DMS114 treated with DMSO at 0.1 percent for 48 hours (cell line): Measurements from ENCODE around the gene CRYBA1.
"Not testable (repeated sequence)": the region's sequence is repeated elsewhere in the genome, so short reads cannot be mapped to it uniquely, and the experiment has no call there.

ENCODE experiments used
- DNase-seq: peaks from one replicate; lab custom pipeline; 2025; ENCODE audit not compliant: unreplicated experiment; lab: John Stamatoyannopoulos, UW

Gene CRYBA1, protein sequence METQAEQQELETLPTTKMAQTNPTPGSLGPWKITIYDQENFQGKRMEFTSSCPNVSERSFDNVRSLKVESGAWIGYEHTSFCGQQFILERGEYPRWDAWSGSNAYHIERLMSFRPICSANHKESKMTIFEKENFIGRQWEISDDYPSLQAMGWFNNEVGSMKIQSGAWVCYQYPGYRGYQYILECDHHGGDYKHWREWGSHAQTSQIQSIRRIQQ

DNA sequence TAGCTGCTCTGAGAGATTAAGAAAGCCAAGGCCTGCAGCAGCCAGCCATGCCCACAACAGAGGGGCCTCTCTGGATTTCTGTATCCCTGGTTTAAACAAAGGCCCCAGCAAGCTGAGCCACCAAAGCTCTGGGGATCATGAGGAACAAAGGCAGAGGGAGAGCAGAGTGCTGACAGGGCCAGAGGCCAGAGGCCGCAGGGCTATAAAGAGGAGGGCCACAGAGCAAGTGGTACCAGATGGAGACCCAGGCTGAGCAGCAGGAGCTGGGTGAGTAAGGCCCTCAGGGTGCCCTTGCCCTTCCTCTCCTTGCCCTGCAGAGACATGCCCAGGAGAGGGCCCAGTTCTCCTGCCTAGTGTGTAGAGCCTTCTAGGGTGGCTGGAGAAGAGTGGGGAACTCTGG, at the start of gene CRYBA1:
TSS of gene CRYBA1 (plus strand) at position 232 of the 400 bp plus-strand sequence. CDS start at position 237, 5 bp downstream.
- no peak for DNase-seq

DNA sequence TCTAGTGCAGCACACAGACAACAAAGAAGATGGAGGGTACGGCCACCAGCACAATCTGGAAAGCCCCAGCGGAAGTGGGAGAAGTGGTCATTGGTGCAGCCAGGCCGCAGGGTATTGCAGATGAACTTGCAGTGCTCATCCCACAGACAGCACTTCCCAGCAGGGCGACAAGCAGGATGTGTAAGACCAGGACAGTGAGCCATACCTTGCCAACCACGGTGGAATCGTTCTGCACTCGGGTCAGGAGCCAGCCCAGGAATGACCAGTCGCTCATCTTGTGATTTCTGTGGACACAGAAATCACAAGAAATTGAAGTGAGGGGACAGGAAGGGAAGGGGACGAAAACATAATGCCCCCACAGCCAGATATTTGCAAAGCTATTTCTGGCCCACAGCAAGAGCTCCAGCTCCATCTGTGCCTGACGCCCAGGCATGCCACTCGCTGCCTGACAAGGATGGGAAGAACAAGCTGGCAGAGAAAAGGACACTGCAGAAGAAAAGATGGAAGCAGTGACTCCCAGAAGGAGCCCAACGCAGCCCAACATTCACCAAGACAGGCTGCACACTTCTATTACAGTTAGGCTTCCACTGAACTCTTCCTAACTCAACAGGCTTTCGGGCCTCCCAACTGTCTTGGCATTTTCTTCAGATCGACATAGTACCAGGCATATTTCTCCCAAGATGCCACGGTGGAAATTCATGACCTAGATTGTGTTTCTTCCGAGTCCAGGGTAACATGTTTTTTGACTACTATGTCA, 49.0 kb upstream of the CRYBA1 start:
- no peak for DNase-seq

DNA sequence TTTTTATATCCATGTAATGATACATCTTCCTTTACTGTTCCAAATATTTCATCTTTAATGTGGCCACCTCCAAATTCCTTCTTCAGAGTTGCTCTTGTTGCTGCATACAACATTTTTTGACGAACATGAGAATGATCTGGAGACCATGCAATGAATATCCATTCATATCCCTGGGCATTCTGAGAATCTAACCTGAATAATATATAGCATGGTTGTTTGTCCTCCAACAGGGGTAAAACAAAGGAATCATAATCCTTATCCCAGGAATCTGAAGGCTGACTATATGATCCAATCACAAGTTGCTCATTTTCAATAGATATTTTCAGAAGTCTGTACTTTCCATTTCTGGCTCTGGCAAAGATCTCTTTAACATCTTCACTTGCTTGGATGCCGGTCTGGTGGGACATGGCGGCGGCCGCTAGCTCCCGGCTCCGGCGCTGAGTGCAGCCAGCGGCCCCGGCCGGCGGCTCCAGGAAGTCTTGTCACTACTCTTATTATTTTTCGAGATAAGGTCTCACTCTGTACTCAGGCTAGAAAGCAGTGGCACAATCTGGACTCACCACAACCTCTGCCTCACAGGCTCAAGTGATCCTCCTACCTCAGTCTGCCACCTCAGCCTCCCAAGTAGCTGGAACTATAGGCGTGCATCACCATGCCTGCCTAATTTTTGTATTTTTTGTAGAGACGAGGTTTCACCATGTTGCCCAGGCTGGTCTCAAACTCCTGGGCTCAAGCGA, 42.4 kb upstream of the CRYBA1 start:
- DNase-seq = not testable (repeated sequence)

GRCh38 chr17:29205047-29205446, 41.6 kb upstream of the CRYBA1 start:
- no peak for DNase-seq

DNA sequence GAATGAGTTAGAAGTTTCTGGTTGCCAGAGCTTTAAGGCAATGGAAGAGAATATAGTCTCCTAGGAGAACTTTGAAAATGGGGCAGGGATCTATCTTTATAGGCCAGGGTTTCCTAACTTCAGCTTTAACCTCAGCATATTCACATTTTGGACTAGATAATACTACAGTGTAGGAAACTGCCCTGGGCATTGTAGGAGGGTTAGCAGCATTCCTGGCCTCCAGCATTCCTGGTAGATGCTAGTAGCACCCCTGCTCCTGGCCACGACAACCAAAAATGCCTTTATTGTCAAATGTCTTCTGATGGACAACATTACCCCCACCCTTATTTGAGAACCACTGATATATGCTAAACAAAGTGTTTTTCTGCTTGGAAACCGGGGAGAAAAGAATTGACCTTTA, 38.7 kb upstream of the CRYBA1 start:
- no peak for DNase-seq

DNA sequence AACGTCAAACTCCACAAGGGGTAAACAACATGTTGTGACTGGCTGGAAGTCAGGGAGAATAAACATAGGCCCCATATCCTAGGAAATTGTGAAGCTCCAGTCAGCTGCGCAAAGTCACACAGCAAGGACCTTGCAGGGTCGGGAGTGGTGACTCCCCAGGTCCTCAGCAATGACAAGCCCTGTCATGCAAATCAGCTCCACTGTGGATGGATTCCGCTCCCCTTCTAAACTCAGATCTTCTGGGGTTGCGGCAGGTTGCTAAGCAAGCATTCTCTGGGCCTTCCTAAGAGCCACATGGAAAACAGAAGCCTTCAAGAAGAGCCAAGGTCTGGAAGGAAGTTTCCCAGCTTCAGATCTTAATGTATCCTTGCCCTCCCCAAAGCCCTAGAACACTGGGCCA, 37.6 kb upstream of the CRYBA1 start:
- DNase-seq = no peak

- no peak for DNase-seq
Measured at GRCh38 chr17:29210879-29211278, 35.8 kb upstream of the CRYBA1 start.

DNA sequence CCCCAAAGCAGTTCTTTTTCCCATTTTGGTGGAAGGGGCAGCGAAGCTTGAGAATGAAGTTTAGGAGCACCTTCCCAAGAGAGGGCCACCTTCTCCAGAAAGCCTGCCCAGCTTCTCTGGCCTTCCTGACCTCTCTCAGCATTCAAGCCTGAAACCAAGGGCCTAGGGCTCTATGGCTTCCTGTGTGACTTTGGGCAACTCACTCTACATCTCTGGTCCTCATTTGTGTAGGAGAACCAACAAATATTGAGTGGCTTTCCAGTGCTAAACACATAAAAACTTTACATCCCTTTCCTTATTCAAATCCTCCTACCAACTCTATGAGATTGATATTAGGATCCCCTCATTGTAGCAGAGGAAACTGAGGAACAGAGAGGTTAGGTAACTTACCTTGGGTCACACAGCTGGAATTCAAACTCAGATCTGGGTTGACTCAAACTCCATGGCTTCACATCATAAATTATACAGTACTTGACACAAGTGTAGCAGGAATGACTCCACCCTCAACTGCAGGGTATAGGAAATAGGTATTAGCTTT, 34.5 kb upstream of the CRYBA1 start:
- no peak for DNase-seq

DNA sequence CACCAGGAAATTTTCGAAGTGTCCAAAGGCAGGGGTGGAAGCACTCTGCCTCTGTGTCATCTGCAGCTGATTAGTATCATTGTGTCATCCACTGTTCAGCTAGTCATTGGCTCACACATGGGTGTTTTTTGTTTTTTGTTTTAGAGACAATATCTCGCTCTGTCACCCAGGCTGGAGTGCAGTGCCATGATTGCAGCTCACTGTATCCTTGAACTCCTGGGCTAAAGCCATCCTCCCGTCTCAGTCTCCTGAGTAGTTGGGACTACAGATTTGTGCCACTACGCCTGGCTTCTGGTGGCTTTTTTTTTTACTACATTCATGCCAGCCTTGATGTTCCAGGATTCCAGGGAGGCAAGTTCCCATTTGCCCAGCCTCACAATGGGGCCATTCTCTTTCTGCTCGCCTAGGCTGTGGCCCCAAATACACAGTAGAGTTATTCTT, 34.0 kb upstream of the CRYBA1 start:
- DNase-seq = no peak

GRCh38 chr17:29214215-29215146, 32.2 kb upstream of the CRYBA1 start:
- DNase-seq = no peak

DNA sequence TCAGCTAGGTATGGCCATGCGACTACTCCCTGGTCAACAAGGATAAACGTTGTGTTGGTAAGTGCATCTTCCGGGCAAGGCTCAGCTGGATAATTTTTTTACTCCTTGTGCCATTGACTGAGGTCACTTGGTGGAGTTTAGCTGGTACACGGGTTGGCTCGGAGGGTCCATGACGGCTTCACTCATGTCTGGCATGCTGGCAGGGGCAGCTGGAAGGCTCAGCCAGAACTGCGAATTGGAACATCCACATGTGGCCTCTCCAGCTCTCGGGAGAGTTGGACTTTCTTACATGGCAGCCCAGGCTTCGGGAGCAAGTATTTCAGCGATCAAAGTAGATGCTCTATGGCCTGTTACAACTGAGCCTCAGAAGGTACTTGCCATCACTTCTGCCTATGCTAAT, 31.5 kb upstream of the CRYBA1 start:
- no peak for DNase-seq

DNA sequence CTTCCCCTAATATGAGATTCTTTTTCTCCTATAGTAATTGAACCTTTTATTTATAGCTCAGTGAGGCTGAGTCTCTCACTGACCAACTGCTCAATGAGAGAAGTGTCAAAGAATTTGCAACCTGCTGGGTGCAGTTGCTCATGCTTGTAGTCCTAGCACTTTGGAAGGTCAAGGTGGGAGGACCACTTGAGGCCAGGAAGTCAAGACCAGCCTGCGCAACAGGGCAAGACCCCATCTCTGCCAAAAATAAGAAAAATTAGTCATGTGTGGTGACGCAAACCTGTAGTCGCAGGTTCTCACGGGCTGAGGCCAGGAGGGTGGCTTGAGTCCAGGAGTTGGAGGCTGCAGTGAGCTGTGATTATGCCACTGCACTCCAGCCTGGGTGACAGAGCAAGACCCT, 30.9 kb upstream of the CRYBA1 start:
- DNase-seq = no peak

GRCh38 chr17:29216181-29216580, 30.5 kb upstream of the CRYBA1 start:
- DNase-seq = no peak

DNA sequence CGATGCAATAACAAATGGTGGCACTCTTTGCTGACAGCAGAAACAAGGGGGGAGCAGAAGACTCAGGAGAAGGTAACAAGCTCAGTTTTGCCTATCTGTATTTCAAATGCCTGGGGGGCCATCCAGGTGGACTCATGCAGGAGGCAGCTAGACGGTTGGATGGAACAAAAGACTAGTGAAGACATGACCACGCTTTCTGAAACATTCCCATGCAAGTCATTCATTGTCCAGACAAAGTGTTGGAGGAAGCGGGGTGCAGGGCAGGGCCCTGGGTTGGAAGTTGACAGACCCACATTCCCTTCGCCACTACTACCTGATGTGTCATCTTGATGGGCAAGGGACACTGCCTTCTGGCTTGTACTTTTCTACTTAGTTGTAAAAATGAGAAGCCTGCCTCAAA, 29.8 kb upstream of the CRYBA1 start:
- no peak for DNase-seq

GRCh38 chr17:29219378-29220047, 27.1 kb upstream of the CRYBA1 start:
- peak; percentile 79 for DNase-seq

GRCh38 chr17:29221338-29221737, 25.3 kb upstream of the CRYBA1 start:
- not testable (repeated sequence) for DNase-seq

GRCh38 chr17:29225396-29225795, 21.3 kb upstream of the CRYBA1 start:
- no peak for DNase-seq

DNA sequence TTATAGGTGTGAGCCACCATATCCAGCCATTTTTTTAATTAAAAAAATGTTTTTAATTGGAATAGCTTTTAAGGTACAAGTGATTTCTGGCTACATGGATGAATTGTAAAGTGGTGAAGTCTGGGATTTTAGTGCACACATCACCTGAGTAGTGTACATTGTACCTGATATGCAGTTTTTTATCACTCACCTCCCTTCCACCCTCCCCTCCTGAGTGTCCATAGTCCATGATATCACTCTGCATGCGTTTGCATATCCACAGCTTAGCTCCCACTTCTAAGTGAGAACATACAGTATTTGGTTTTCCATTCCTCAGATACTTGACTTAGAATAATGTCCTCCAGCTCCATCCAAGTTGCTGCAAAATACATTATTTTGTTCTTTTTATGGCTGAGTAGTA, 13.4 kb upstream of the CRYBA1 start:
- DNase-seq = no peak

GRCh38 chr17:29234972-29235371, 11.7 kb upstream of the CRYBA1 start:
- DNase-seq = not testable (repeated sequence)

DNA sequence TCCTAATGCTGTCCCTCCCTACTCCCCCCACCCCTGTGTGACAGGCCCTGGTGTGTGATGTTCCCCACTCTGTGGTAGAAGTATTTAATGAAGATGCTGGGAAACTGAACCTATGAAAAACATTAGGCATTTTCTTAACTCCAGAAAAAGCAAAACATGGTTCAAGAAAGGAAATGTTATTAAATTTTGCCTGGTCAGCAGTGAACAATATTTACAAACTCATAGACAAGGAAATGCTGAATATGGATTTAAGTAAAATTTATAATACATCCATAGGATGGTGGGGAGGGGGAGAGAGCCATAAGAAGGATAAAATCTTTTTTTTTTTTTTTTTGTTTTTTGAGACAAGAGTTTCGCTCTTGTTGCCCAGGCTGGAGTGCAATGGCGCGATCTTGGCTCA, 10.8 kb upstream of the CRYBA1 start:
- no peak for DNase-seq
